ENCODE results near the gene MRPL17.

The MRPL17 gene

DNA sequence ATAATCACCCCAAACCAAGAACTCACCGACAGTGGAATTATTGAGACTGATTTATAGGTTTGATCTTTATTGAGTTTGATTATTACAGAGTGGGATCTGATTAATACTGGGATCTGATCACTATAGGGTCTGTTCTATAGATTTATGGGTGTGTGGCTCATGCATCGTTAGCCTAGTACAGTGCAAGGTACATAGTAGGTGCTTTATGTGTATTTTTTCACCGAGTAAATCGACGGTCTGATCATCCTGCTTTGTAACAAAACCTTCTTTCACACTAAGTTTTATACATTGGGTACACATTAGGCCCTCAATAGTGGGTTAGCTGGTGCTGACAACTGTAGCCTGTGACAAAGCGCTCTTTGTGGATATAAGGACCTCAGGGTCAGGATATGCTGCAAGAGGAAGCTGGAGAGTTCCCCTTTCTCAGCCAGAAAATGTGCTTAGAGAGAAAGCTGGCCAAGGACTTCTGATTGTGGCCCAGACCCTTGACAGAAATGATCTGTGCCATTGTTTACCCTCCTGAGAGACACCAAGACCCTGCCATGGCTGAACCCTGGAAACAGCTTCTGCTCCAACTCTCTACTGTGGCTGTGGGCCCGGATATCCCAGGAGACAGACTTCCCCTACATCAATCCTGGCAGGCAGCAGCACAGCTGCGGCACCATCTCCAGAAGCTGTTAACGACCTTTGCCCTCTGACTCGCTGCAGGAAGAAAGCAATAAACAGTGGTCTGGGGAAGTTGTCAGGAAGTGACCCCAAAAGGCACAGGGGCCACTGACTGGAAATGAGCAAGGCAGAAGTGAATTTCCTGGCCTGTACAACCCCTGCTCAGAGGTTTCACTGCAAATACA, 47.8 kb downstream of the MRPL17 start:
- H3K27ac Mint-ChIP-seq: no peak overlapping the region
- H3K4me1 Mint-ChIP-seq: no peaks in the 10 kb centered on the region
- H3K4me3 Mint-ChIP-seq: no peak overlapping the region
- H3K36me3 Mint-ChIP-seq: no peaks in the 10 kb centered on the region
- no peak for ATAC-seq
- DNase-seq (ENCODE audit: low spot score in 2 of 2): no peak
- H3K9me3 Mint-ChIP-seq: no peaks in the 10 kb centered on the region

DNA sequence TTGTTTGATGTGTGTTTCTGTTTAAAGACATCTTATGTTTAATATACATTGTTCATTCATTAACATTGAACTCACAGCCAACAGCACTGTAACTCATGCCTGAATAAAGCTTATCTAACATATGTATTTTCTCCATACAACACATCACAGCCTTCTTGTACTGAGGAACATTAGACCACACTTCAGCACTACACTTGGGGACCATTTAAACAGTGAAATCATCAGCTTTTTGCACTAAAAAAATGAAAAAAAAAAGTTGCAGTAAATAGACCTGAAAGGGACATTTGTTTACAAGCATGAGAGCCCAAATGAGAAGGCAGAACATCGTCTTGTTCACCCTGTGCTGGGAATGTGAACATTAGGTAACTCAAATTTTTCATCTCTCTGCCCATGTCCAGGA, 48.6 kb downstream of the MRPL17 start:
- ATAC-seq (no peak), DNase-seq (ENCODE audit: low spot score in 2 of 2) (no peak)
- Mint-ChIP-seq H3K36me3 (no peaks in the 10 kb centered on the region), H3K27ac (no peak overlapping the region), H3K9me3 (no peaks in the 10 kb centered on the region), H3K4me1 (no peaks in the 10 kb centered on the region), H3K4me3 (no peak overlapping the region)

DNA sequence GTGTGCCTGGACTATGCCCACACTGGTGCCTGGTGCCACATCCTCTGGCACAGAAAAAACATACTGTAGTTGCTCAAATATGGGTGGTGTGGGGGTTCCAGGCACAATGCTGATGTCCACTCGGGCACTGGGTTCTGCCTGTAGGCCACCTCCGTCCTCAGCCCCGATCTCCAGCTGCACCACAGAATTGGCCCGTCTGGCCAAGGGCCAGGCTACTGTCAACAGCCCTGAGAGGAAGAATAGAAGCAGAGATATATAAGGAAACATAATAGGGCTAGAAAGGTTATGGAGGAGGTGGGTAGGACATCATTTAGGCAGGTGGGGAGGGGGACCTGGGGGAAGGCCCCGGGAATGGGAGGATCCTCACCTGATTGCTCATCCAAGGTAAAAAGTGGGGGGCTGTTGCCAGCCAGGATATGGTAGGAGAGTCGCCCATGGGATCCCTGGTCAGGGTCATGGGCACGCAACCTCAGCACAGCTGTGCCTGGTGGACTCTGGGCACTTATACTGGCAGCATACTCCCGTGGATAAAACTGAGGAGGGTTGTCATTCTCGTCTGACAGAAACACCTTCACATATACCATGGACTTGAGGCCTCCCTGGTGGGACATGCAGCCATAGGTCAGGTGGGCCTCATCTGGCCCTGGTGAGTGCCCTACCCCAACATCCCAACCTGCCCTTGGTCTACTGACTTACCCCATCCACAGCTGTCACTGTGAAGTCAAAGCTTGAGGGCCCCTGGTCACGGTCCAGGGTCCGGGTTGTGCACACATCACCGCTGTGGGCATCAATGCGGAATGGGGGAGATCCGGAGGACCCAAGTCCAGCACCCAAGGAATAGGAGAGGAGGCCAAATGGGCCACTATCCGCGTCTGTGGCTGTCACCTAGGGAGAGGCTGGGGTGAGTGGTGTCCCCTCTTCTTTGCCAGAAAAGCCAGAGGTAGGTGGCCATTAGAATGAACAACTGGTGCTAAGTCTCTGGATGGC, 49.4 kb downstream of the MRPL17 start:
- H3K36me3 Mint-ChIP-seq: no peaks in the 10 kb centered on the region
- H3K9me3 Mint-ChIP-seq: no peaks in the 10 kb centered on the region
- H3K4me1 Mint-ChIP-seq: no peaks in the 10 kb centered on the region
- H3K27ac Mint-ChIP-seq: peak overlapping the region; percentile 70
- H3K4me3 Mint-ChIP-seq: no peak overlapping the region
- ATAC-seq (no peak), DNase-seq (ENCODE audit: low spot score in 2 of 2) (no peak)

DNA sequence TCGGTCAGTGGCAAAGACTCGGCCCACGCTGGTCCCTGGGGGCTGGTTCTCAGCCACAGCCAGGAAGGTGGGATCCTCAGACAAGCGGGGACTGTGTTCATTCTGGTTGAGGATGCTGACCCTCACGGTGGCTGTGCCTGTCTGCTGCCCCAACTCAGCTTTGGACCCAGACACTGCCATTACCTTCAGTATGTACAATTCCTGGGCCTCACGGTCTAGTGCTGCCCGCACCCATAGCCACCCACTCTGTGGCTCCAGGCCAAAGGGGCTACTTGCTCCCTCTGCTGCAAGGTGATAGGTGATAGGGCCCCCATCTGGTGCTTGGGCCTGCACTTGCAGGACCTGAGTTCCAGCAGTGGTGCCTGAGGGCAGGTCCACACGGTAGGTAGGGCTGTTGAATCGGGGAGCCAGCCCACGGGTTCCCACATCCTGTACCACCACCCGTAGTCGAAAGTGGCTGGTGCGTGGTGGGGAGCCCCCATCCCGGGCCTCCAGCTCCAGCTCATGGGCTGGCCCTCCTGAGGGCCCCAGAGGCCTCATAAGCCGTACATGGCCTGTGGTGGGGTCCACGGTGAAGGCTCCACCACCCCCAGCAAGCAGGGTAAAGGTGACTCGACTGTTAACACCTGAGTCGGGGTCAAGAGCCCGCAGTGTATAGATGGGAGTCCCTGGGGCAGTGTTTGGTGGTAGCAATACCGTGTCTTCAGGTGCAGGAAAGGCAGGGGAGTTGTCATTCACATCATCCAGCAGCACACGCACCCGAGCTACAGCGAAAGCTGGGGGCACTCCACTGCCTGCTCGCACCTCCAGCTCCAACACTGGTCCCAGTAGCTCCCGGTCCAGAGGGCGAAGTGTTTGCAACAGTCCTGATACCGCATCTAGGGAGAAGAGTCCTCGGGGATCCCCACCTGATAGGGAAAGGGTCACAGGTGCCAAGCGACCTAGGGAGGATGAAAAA, 50.7 kb downstream of the MRPL17 start:
- H3K36me3 Mint-ChIP-seq: no peaks in the 10 kb centered on the region
- peak overlapping the region; percentile 70 for H3K27ac Mint-ChIP-seq
- ATAC-seq (peak; percentile 34), DNase-seq (ENCODE audit: low spot score in 2 of 2) (no peak)
- no peaks in the 10 kb centered on the region for H3K9me3 Mint-ChIP-seq
- peaks cover 10% of the 10 kb centered on the region for H3K4me1 Mint-ChIP-seq
- H3K4me3 Mint-ChIP-seq: no peak overlapping the region

DNA sequence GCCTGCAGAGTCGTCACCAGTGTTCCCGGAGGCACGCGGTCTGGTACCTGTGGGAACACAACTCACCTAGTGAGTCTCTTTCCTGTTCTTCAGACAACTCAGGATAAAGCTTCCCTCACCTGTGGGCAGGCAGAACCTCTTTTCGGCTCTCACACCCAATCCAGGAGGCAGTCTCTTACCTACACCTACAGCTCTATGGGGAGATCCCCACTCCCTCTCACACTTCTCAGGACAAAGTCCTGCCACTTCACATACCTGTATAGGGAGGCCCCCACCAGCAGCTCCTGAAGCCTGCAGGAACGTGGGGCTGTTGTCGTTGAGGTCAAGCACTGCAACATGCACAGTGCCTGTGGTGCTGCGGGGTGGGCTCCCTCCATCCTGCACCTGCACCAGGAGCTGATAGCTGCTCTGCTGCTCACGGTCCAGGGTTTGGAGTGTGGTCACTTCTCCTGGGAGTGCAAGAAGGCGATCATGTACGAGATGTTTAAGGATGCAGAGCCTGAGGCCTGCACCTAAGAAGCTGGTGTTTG, 51.7 kb downstream of the MRPL17 start:
- Mint-ChIP-seq H3K4me1 (peaks cover 19% of the 10 kb centered on the region), H3K36me3 (no peaks in the 10 kb centered on the region), H3K27ac (no peak overlapping the region), H3K9me3 (no peaks in the 10 kb centered on the region), H3K4me3 (no peak overlapping the region)
- no peak for ATAC-seq
- DNase-seq (ENCODE audit: low spot score in 2 of 2): no peak

DNA sequence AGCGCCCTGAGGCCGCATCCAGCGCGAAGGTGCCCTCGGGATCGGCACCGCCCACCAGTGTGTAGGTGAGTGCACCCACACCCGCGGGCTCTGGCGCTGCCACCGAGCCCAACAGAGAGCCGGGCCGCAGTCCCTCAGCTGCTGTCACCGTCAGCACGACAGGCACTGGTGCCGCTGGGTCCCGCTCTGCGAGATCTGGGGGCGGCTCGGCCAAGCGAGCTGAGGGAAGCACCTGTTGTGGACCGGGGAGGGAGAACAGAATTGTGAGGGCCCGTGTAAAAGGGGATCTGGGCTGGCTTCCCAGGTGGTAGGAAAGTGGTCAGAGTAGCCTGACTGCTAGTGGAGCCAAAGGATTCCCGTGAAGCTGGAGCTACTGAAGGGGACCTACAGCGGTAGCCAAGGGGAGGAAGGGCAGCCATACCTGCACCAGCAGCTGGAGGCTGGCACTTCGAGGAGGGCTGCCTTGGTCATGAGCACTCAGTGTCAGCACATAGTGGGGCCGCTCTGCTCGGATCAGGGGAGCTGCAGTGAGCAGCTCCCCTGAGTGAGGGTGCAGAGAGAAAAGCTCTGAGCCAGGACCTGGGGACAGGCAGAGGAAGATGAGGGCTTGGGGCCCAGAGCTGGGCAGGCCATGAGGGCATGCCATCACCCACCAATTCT, 52.4 kb downstream of the MRPL17 start:
- DNase-seq (ENCODE audit: low spot score in 2 of 2) (no peak), ATAC-seq (no peak)
- Mint-ChIP-seq H3K9me3 (no peaks in the 10 kb centered on the region), H3K36me3 (no peaks in the 10 kb centered on the region), H3K4me1 (peaks cover 23% of the 10 kb centered on the region), H3K27ac (no peak overlapping the region), H3K4me3 (no peak overlapping the region)

All from stimulated activated effector memory CD8-positive, alpha-beta T cell treated with anti-CD3 and anti-CD28 coated beads, Interleukin-12 subunit alpha, Interleukin-12 subunit beta, amount 100 ng/mL, for 72 hours (primary cell).